GM23338 (cell line): ENCODE measurements around the gene TDRD1. TPM values are rescaled to one million over a fixed set of nuclear protein-coding genes. Genes with fewer than 3 reads are reported as not detected.

Experiments
- ATAC-seq: fragments of 200-7000 bp; cut with Tn5 transposase; 3 replicates; pipeline ENCODE4 v1.9.1; 2020
- DNase-seq: peaks from one replicate; pipeline ENCODE4 v3.0.0-alpha.2; 2015; ENCODE audit warnings: low spot score
- H2AFZ ChIP-seq: fragments of 200-600 bp; sonication (generic); 2 replicates; pipeline ENCODE4 v1.8.0; 2016; ENCODE audit warnings: antibody characterized with exemption, mild to moderate bottlenecking, moderate library complexity
- H3F3A ChIP-seq: fragments of 200-600 bp; sonication (generic); replicated peaks from 2 replicates; pipeline ENCODE4 v1.8.0; 2017; ENCODE audit warnings: antibody characterized with exemption, mixed run types, low read depth
- H3K27ac ChIP-seq: fragments of 200-600 bp; sonication (generic); 2 replicates; pipeline ENCODE4 v1.6.1; 2016; ENCODE audit warnings: low read depth
- H3K27me3 ChIP-seq: fragments of 200-600 bp; sonication (generic); 2 replicates; pipeline ENCODE4 v1.8.0; 2016; ENCODE audit warnings: mild to moderate bottlenecking, mixed run types, moderate library complexity; ENCODE audit not compliant: insufficient read depth
- H3K36me3 ChIP-seq: fragments of 200-600 bp; sonication (generic); 2 replicates; pipeline ENCODE4 v1.8.0; 2016; ENCODE audit warnings: mild to moderate bottlenecking; ENCODE audit not compliant: insufficient read depth
- H3K4me1 ChIP-seq: fragments of 200-600 bp; sonication (generic); 2 replicates; pipeline ENCODE4 v1.8.0; 2016; ENCODE audit warnings: mild to moderate bottlenecking, moderate library complexity; ENCODE audit not compliant: insufficient read depth
- H3K4me2 ChIP-seq: fragments of 200-600 bp; sonication (generic); 2 replicates; pipeline ENCODE4 v1.7.1; 2017; ENCODE audit warnings: mixed run types
- H3K4me3 ChIP-seq: fragments of 200-600 bp; sonication (generic); 2 replicates; pipeline ENCODE4 v1.6.1; 2016; ENCODE audit warnings: mixed run types
- H3K79me2 ChIP-seq: fragments of 200-600 bp; sonication (generic); replicated peaks from 2 replicates; pipeline ENCODE4 v1.8.0; 2017; ENCODE audit warnings: mild to moderate bottlenecking; ENCODE audit not compliant: insufficient read depth
- H3K9me2 ChIP-seq: fragments of 200-600 bp; sonication (generic); 2 replicates; pipeline ENCODE4 v1.8.0; 2017; ENCODE audit not compliant: insufficient read depth
- H4K20me1 ChIP-seq: fragments of 200-600 bp; sonication (generic); replicated peaks from 2 replicates; pipeline ENCODE4 v1.8.0; 2017; ENCODE audit warnings: mild to moderate bottlenecking; ENCODE audit not compliant: insufficient read depth
- H3K27ac Mint-ChIP-seq: 2 replicates; pipeline ENCODE4 v1.8.0; 2020; ENCODE audit warnings: inconsistent platforms, mild to moderate bottlenecking, moderate library complexity, mixed read lengths
- H3K27me3 Mint-ChIP-seq: 3 replicates; pipeline ENCODE4 v1.8.0; 2022; ENCODE audit warnings: low read depth, mild to moderate bottlenecking, moderate library complexity, mixed read lengths, inconsistent platforms; ENCODE audit not compliant: insufficient read depth, poor library complexity
- H3K36me3 Mint-ChIP-seq: 3 replicates; pipeline ENCODE4 v1.8.0; 2021; ENCODE audit warnings: low read depth, mild to moderate bottlenecking, inconsistent platforms, moderate library complexity, mixed read lengths
- H3K4me1 Mint-ChIP-seq: 3 replicates; pipeline ENCODE4 v1.8.0; 2020; ENCODE audit warnings: mild to moderate bottlenecking, inconsistent platforms, mixed read lengths
- H3K4me3 Mint-ChIP-seq: 3 replicates; pipeline ENCODE4 v1.8.0; 2021; ENCODE audit warnings: moderate library complexity, mild to moderate bottlenecking, inconsistent platforms, mixed read lengths
- H3K9me3 Mint-ChIP-seq: 3 replicates; pipeline ENCODE4 v1.8.0; 2020; ENCODE audit warnings: moderate library complexity, mild to moderate bottlenecking, inconsistent platforms, mixed read lengths
- CREB1 ChIP-seq: fragments of 250-450 bp; sonication (Bioruptor Pico); IDR thresholded peaks from 2 replicates; pipeline ENCODE4 v1.5.0; 2020; ENCODE audit warnings: low read depth, mild to moderate bottlenecking, moderate library complexity
- EZH2 ChIP-seq: fragments of 200-600 bp; sonication (generic); IDR thresholded peaks from one replicate; pipeline ENCODE4 v1.8.0; 2017; ENCODE audit warnings: antibody characterized with exemption, mild to moderate bottlenecking, low read depth; ENCODE audit not compliant: unreplicated experiment
- EZH2phosphoT487 ChIP-seq: fragments of 200-600 bp; sonication (generic); IDR thresholded peaks from one replicate; pipeline ENCODE4 v1.8.1; 2018; ENCODE audit warnings: antibody characterized with exemption; ENCODE audit not compliant: unreplicated experiment
- JUNB ChIP-seq: IDR thresholded peaks from one replicate; pipeline ENCODE4 v1.6.1; 2016; ENCODE audit warnings: antibody characterized with exemption; ENCODE audit not compliant: unreplicated experiment
- NANOG ChIP-seq: IDR thresholded peaks from 2 replicates; pipeline ENCODE4 v1.6.1; 2016; ENCODE audit warnings: antibody characterized with exemption, borderline replicate concordance
- POLR2AphosphoS5 ChIP-seq: IDR thresholded peaks from 2 replicates; pipeline ENCODE4 v1.6.1; 2016; ENCODE audit warnings: antibody characterized with exemption, low read depth
- STAT1 ChIP-seq: IDR thresholded peaks from one replicate; pipeline ENCODE4 v1.6.1; 2016; ENCODE audit warnings: antibody characterized with exemption; ENCODE audit not compliant: unreplicated experiment
- ZNF114 ChIP-seq: fragments of 250-450 bp; sonication (Bioruptor Pico); IDR thresholded peaks from 2 replicates; pipeline ENCODE4 v1.5.0; 2020; ENCODE audit warnings: mild to moderate bottlenecking, moderate library complexity
- ZNF331 ChIP-seq: fragments of 250-450 bp; sonication (Bioruptor Pico); IDR thresholded peaks from 2 replicates; pipeline ENCODE4 v1.5.0; 2020; ENCODE audit warnings: low read depth, mild to moderate bottlenecking, moderate library complexity
- polyA plus RNA-seq: library from polyadenylated mRNA; unstranded; fragments of >200 nt; fragmentation: Nextera tagmentation; extraction: Ambion mirVana; gene quantifications from 2 replicates; pipeline ENCODE4 v1.2.1, GENCODE V29; 2016
- total RNA-seq: library from RNA; depleted of rRNA; stranded (reverse); fragments of >200 nt; shearing (Covaris generic); gene quantifications from 2 replicates; pipeline ENCODE4 v1.2.3, GENCODE V29; 2014
- TF ChIP-seq, protein P1 (sequence below): IDR thresholded peaks from one replicate; pipeline ENCODE4 v1.6.1; 2018; ENCODE audit warnings: antibody characterized with exemption; ENCODE audit not compliant: unreplicated experiment
- TF ChIP-seq, protein P2 (sequence below): IDR thresholded peaks from 2 replicates; pipeline ENCODE4 v1.6.1; 2016; ENCODE audit warnings: antibody characterized with exemption
- TF ChIP-seq, protein P3 (sequence below): fragments of 250-450 bp; sonication (Bioruptor Pico); IDR thresholded peaks from 2 replicates; pipeline ENCODE4 v1.5.0; 2020; ENCODE audit warnings: mild to moderate bottlenecking, moderate library complexity
- TF ChIP-seq, protein P4 (sequence below), 2 experiments: fragments of 200-600 bp in 1 of 2; sonication (generic) in 1 of 2; conservative IDR thresholded peaks; 2 replicates each; pipeline versions ENCODE4 v1.5.1 to v1.6.1; 2016 to 2017; ENCODE audit warnings: antibody characterized with exemption in 2 of 2, low read depth in 2 of 2, mild to moderate bottlenecking in 2 of 2, moderate library complexity in 1 of 2

Gene TDRD1
- total and polyA plus RNA-seq, 2 experiments from 2014 or later = 0.52 to 1.5 TPM

DNA sequence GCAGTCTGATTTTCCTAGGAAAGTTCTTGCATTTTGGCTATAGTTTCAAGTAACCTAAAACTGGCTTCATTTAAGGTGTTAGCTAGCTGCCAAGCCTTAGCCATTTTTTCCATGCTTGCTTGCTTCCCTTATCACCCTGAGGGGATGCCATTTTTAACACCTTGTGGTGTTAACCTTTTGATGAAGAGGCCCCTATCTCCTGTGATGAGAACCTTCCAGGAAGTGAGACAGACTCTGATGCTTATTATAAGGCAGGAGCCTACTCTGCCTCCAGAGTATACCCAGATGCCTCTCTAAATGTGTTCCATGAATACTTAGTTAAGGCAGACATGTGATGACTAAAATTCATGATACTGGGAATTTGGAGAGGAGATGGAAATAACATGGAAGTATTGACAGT lies 55.0 kb downstream of the TDRD1 start:
- no peak overlapping the region for H3K4me2 ChIP-seq
- H3K27ac ChIP-seq = no peak overlapping the region
- H3K79me2 ChIP-seq = no peaks in the 10 kb centered on the region
- no peaks in the 10 kb centered on the region for H3K36me3 ChIP-seq
- H3K9me2 ChIP-seq = no peaks in the 10 kb centered on the region
- no peak for ATAC-seq
- no peak overlapping the region for H3K4me3 Mint-ChIP-seq
- no peak overlapping the region for H3K27ac Mint-ChIP-seq
- H3K27me3 Mint-ChIP-seq = peaks cover 12% of the 10 kb centered on the region
- no peak overlapping the region for H3K4me3 ChIP-seq
- no peaks in the 10 kb centered on the region for H4K20me1 ChIP-seq
- no peaks in the 10 kb centered on the region for H3F3A ChIP-seq
- H3K27me3 ChIP-seq = peaks cover 14% of the 10 kb centered on the region
- no peaks in the 10 kb centered on the region for H3K9me3 Mint-ChIP-seq
- H3K4me1 Mint-ChIP-seq = peaks cover 6% of the 10 kb centered on the region; the same call in 2 of the 3 replicates
- TF ChIP-seq ZNF331 (no peak), JUNB (no peak), NANOG (no peak), EZH2 (no peak), ZNF114 (CRISPR knock-in tag) (no peak), POLR2AphosphoS5 (no peak), STAT1 (no peak), EZH2phosphoT487 (no peak), CREB1 (CRISPR knock-in tag) (no peak)
- TF ChIP-seq, protein P1, sequence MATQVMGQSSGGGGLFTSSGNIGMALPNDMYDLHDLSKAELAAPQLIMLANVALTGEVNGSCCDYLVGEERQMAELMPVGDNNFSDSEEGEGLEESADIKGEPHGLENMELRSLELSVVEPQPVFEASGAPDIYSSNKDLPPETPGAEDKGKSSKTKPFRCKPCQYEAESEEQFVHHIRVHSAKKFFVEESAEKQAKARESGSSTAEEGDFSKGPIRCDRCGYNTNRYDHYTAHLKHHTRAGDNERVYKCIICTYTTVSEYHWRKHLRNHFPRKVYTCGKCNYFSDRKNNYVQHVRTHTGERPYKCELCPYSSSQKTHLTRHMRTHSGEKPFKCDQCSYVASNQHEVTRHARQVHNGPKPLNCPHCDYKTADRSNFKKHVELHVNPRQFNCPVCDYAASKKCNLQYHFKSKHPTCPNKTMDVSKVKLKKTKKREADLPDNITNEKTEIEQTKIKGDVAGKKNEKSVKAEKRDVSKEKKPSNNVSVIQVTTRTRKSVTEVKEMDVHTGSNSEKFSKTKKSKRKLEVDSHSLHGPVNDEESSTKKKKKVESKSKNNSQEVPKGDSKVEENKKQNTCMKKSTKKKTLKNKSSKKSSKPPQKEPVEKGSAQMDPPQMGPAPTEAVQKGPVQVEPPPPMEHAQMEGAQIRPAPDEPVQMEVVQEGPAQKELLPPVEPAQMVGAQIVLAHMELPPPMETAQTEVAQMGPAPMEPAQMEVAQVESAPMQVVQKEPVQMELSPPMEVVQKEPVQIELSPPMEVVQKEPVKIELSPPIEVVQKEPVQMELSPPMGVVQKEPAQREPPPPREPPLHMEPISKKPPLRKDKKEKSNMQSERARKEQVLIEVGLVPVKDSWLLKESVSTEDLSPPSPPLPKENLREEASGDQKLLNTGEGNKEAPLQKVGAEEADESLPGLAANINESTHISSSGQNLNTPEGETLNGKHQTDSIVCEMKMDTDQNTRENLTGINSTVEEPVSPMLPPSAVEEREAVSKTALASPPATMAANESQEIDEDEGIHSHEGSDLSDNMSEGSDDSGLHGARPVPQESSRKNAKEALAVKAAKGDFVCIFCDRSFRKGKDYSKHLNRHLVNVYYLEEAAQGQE = no peak
- TF ChIP-seq, protein P2, sequence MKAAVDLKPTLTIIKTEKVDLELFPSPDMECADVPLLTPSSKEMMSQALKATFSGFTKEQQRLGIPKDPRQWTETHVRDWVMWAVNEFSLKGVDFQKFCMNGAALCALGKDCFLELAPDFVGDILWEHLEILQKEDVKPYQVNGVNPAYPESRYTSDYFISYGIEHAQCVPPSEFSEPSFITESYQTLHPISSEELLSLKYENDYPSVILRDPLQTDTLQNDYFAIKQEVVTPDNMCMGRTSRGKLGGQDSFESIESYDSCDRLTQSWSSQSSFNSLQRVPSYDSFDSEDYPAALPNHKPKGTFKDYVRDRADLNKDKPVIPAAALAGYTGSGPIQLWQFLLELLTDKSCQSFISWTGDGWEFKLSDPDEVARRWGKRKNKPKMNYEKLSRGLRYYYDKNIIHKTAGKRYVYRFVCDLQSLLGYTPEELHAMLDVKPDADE = no peak
- TF ChIP-seq, protein P3, sequence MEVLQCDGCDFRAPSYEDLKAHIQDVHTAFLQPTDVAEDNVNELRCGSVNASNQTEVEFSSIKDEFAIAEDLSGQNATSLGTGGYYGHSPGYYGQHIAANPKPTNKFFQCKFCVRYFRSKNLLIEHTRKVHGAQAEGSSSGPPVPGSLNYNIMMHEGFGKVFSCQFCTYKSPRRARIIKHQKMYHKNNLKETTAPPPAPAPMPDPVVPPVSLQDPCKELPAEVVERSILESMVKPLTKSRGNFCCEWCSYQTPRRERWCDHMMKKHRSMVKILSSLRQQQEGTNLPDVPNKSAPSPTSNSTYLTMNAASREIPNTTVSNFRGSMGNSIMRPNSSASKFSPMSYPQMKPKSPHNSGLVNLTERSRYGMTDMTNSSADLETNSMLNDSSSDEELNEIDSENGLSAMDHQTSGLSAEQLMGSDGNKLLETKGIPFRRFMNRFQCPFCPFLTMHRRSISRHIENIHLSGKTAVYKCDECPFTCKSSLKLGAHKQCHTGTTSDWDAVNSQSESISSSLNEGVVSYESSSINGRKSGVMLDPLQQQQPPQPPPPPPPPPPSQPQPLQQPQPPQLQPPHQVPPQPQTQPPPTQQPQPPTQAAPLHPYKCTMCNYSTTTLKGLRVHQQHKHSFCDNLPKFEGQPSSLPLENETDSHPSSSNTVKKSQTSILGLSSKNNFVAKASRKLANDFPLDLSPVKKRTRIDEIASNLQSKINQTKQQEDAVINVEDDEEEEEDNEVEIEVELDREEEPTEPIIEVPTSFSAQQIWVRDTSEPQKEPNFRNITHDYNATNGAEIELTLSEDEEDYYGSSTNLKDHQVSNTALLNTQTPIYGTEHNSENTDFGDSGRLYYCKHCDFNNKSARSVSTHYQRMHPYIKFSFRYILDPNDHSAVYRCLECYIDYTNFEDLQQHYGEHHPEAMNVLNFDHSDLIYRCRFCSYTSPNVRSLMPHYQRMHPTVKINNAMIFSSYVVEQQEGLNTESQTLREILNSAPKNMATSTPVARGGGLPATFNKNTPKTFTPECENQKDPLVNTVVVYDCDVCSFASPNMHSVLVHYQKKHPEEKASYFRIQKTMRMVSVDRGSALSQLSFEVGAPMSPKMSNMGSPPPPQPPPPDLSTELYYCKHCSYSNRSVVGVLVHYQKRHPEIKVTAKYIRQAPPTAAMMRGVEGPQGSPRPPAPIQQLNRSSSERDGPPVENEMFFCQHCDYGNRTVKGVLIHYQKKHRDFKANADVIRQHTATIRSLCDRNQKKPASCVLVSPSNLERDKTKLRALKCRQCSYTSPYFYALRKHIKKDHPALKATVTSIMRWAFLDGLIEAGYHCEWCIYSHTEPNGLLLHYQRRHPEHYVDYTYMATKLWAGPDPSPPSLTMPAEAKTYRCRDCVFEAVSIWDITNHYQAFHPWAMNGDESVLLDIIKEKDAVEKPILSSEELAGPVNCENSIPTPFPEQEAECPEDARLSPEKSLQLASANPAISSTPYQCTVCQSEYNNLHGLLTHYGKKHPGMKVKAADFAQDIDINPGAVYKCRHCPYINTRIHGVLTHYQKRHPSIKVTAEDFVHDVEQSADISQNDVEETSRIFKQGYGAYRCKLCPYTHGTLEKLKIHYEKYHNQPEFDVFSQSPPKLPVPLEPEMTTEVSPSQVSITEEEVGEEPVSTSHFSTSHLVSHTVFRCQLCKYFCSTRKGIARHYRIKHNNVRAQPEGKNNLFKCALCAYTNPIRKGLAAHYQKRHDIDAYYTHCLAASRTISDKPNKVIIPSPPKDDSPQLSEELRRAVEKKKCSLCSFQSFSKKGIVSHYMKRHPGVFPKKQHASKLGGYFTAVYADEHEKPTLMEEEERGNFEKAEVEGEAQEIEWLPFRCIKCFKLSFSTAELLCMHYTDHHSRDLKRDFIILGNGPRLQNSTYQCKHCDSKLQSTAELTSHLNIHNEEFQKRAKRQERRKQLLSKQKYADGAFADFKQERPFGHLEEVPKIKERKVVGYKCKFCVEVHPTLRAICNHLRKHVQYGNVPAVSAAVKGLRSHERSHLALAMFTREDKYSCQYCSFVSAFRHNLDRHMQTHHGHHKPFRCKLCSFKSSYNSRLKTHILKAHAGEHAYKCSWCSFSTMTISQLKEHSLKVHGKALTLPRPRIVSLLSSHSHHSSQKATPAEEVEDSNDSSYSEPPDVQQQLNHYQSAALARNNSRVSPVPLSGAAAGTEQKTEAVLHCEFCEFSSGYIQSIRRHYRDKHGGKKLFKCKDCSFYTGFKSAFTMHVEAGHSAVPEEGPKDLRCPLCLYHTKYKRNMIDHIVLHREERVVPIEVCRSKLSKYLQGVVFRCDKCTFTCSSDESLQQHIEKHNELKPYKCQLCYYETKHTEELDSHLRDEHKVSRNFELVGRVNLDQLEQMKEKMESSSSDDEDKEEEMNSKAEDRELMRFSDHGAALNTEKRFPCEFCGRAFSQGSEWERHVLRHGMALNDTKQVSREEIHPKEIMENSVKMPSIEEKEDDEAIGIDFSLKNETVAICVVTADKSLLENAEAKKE (CRISPR knock-in tag) = no peak
- TF ChIP-seq, protein P4, sequence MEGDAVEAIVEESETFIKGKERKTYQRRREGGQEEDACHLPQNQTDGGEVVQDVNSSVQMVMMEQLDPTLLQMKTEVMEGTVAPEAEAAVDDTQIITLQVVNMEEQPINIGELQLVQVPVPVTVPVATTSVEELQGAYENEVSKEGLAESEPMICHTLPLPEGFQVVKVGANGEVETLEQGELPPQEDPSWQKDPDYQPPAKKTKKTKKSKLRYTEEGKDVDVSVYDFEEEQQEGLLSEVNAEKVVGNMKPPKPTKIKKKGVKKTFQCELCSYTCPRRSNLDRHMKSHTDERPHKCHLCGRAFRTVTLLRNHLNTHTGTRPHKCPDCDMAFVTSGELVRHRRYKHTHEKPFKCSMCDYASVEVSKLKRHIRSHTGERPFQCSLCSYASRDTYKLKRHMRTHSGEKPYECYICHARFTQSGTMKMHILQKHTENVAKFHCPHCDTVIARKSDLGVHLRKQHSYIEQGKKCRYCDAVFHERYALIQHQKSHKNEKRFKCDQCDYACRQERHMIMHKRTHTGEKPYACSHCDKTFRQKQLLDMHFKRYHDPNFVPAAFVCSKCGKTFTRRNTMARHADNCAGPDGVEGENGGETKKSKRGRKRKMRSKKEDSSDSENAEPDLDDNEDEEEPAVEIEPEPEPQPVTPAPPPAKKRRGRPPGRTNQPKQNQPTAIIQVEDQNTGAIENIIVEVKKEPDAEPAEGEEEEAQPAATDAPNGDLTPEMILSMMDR (conservative IDR thresholded peaks at IDR 0.05; ENCODE audit: low read depth in 2 of 2) = no peak
- no peak overlapping the region for H2AFZ ChIP-seq
- H3K36me3 Mint-ChIP-seq = no peaks in the 10 kb centered on the region
- no peak for DNase-seq
- H3K4me1 ChIP-seq = peaks cover 6% of the 10 kb centered on the region
